Neural cell (in vitro differentiated cells): ENCODE results near the gene PER2. TPM values are rescaled to one million over a fixed set of nuclear protein-coding genes. Genes with fewer than 3 reads are reported as not detected.

ENCODE experiments used
- H2AFZ ChIP-seq: fragments of 200-600, 300-800 bp; sonication (generic), shearing (Covaris generic); 2 replicates; pipeline ENCODE4 v1.6.0; 2014; ENCODE audit warnings: low read depth, mild to moderate bottlenecking, antibody characterized with exemption, low read length, moderate library complexity
- H3F3A ChIP-seq: fragments of 200-600 bp; shearing (Covaris generic); 2 replicates; pipeline ENCODE4 v1.6.1; 2016; ENCODE audit warnings: mild to moderate bottlenecking, moderate library complexity, mixed read lengths, antibody characterized with exemption, low read length; ENCODE audit not compliant: insufficient read depth, poor library complexity, severe bottlenecking
- H3K27ac ChIP-seq: fragments of 200-600, 300-800 bp; sonication (generic), shearing (Covaris generic); 2 replicates; pipeline ENCODE4 v1.5.1; 2014; ENCODE audit warnings: mild to moderate bottlenecking, low read length, moderate library complexity
- H3K27me3 ChIP-seq: fragments of 300-800, 200-600 bp; sonication (generic), shearing (Covaris generic); 2 replicates; pipeline ENCODE4 v1.6.0; 2014; ENCODE audit warnings: mild to moderate bottlenecking, low read depth, low read length, moderate library complexity; ENCODE audit not compliant: insufficient read depth
- H3K36me3 ChIP-seq: fragments of 300-800, 200-600 bp; sonication (generic), shearing (Covaris generic); 2 replicates; pipeline ENCODE4 v1.5.1; 2014; ENCODE audit warnings: mild to moderate bottlenecking, antibody characterized with exemption, low read length, moderate library complexity; ENCODE audit not compliant: insufficient read depth
- H3K4me2 ChIP-seq: fragments of 300-800, 200-600 bp; sonication (generic), shearing (Covaris generic); 2 replicates; pipeline ENCODE4 v1.6.0; 2014; ENCODE audit warnings: mild to moderate bottlenecking, low read length
- H3K4me3 ChIP-seq: fragments of 300-800, 200-600 bp; sonication (generic), shearing (Covaris generic); 2 replicates; pipeline ENCODE4 v1.5.1; 2014; ENCODE audit warnings: mild to moderate bottlenecking, low read length, moderate library complexity
- H3K79me2 ChIP-seq: fragments of 200-600 bp; shearing (Covaris generic); replicated peaks from 2 replicates; pipeline ENCODE4 v1.6.0; 2014; ENCODE audit warnings: mild to moderate bottlenecking, low read length, moderate library complexity; ENCODE audit not compliant: insufficient read depth
- H3K9ac ChIP-seq: fragments of 300-800, 200-600 bp; sonication (generic), shearing (Covaris generic); 2 replicates; pipeline ENCODE4 v1.6.1; 2016; ENCODE audit warnings: mild to moderate bottlenecking, low read length, mixed read lengths
- H3K9me2 ChIP-seq: fragments of 200-600 bp; shearing (Covaris generic); 2 replicates; pipeline ENCODE4 v1.6.1; 2016; ENCODE audit warnings: mild to moderate bottlenecking, low read length, mixed read lengths; ENCODE audit not compliant: insufficient read depth
- H3K9me3 ChIP-seq: fragments of 200-600, 300-800 bp; sonication (generic), shearing (Covaris generic); 2 replicates; pipeline ENCODE4 v1.6.1; 2016; ENCODE audit warnings: mild to moderate bottlenecking, mixed run types, low read length, moderate library complexity, mixed read lengths
- H4K20me1 ChIP-seq: fragments of 200-600 bp; shearing (Covaris generic); 2 replicates; pipeline ENCODE4 v1.6.1; 2016; ENCODE audit warnings: mild to moderate bottlenecking, mixed run types; ENCODE audit not compliant: insufficient read depth
- EP300 ChIP-seq: fragments of 450-650 bp; conservative IDR thresholded peaks from 2 replicates; pipeline ENCODE4 v1.6.1; 2014; ENCODE audit warnings: antibody characterized with exemption, mild to moderate bottlenecking, moderate library complexity; ENCODE audit not compliant: poor library complexity, severe bottlenecking
- EZH2 ChIP-seq: fragments of 200-600, 300-800 bp; shearing (Covaris generic), sonication (generic); IDR thresholded peaks from 2 replicates; pipeline ENCODE4 v1.6.1; 2014; ENCODE audit warnings: antibody characterized with exemption, low read length, borderline replicate concordance, mild to moderate bottlenecking; ENCODE audit not compliant: insufficient read depth, poor library complexity, severe bottlenecking
- MXI1 ChIP-seq: fragments of 450-650 bp; conservative IDR thresholded peaks from 2 replicates; pipeline ENCODE4 v1.6.1; 2014; ENCODE audit warnings: antibody characterized with exemption, mild to moderate bottlenecking; ENCODE audit not compliant: poor library complexity, severe bottlenecking
- POLR2AphosphoS5 ChIP-seq: IDR thresholded peaks from 2 replicates; pipeline ENCODE4 v1.6.1; 2012
- RAD21 ChIP-seq: fragments of 450-650 bp; conservative IDR thresholded peaks from 2 replicates; pipeline ENCODE4 v1.6.1; 2014; ENCODE audit warnings: antibody characterized with exemption, mild to moderate bottlenecking, moderate library complexity
- SMC3 ChIP-seq: fragments of 450-650 bp; conservative IDR thresholded peaks from 2 replicates; pipeline ENCODE4 v1.6.1; 2014; ENCODE audit warnings: antibody characterized with exemption, mild to moderate bottlenecking, moderate library complexity; ENCODE audit not compliant: poor library complexity
- TAF1 ChIP-seq: IDR thresholded peaks from 2 replicates; pipeline ENCODE4 v1.6.1; 2012; ENCODE audit warnings: low read depth
- polyA plus RNA-seq: library from polyadenylated mRNA; depleted of rRNA; stranded (reverse); fragments of >200 nt; gene quantifications from 2 replicates; pipeline ENCODE4 v1.2.3, GENCODE V29; 2014
- TF ChIP-seq, protein P1 (sequence below): IDR thresholded peaks from 2 replicates; pipeline ENCODE4 v1.6.1; 2012; ENCODE audit warnings: borderline replicate concordance
- TF ChIP-seq, protein P2 (sequence below): fragments of 450-650 bp; IDR thresholded peaks from 2 replicates; pipeline ENCODE4 v1.5.1; 2014; ENCODE audit warnings: antibody characterized with exemption, mild to moderate bottlenecking, moderate library complexity; ENCODE audit not compliant: poor library complexity, severe bottlenecking

The PER2 gene
- polyA plus RNA-seq, 1 donor from 2014 or later: 3.2 TPM

DNA sequence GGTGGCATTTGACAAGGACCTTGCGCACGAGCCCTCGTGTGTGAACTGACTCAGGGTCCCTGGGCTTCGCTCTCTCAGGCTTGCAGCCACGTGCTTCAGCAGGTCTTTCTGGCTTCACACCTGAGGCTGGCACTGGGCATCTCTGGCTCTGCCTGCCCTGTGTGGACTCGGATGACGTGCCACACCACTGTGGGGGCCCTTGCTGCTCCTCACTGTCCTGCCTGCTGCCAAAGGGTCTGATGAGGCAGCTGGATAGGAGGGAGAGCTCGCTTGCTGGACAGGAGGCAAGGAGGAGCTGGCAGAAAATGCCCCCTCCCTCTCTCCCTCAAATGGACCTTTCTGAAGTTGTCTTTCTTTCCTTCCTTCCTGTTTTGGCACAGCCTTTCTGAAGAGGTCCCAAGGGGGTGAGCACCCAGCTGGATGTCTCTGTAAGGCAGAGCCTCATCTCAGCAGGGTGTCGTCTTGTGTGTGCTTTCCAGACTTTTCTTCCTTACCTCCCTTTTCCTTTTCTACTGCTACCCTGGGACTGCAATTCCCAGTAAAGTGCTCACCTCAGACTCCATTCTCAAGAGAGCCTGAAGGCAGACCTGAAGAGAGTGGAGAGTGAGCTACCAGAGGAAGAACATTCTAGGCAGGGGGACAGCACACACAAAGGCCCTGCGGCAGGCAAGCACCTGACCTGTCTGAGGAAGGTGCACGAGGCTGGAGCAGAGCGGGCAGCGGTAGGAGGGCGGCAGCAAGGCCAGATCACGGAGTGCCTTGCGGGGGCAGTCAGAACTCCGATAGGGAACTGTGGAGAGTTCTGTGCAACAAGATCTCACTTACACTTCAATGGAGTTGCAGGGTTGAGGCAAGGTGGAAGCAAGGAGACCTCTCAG, 5.3 kb downstream of the PER2 start:
- no peaks in the 10 kb centered on the region for H4K20me1 ChIP-seq
- H3K9ac ChIP-seq: no peak overlapping the region
- no peaks in the 10 kb centered on the region for H3K9me2 ChIP-seq
- no peaks in the 10 kb centered on the region for H3K9me3 ChIP-seq
- TF ChIP-seq, protein P1, sequence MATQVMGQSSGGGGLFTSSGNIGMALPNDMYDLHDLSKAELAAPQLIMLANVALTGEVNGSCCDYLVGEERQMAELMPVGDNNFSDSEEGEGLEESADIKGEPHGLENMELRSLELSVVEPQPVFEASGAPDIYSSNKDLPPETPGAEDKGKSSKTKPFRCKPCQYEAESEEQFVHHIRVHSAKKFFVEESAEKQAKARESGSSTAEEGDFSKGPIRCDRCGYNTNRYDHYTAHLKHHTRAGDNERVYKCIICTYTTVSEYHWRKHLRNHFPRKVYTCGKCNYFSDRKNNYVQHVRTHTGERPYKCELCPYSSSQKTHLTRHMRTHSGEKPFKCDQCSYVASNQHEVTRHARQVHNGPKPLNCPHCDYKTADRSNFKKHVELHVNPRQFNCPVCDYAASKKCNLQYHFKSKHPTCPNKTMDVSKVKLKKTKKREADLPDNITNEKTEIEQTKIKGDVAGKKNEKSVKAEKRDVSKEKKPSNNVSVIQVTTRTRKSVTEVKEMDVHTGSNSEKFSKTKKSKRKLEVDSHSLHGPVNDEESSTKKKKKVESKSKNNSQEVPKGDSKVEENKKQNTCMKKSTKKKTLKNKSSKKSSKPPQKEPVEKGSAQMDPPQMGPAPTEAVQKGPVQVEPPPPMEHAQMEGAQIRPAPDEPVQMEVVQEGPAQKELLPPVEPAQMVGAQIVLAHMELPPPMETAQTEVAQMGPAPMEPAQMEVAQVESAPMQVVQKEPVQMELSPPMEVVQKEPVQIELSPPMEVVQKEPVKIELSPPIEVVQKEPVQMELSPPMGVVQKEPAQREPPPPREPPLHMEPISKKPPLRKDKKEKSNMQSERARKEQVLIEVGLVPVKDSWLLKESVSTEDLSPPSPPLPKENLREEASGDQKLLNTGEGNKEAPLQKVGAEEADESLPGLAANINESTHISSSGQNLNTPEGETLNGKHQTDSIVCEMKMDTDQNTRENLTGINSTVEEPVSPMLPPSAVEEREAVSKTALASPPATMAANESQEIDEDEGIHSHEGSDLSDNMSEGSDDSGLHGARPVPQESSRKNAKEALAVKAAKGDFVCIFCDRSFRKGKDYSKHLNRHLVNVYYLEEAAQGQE: no peak
- TF ChIP-seq EZH2 (no peak), EP300 (no peak), MXI1 (no peak), POLR2AphosphoS5 (no peak), TAF1 (no peak), RAD21 (no peak), SMC3 (no peak)
- TF ChIP-seq, protein P2, sequence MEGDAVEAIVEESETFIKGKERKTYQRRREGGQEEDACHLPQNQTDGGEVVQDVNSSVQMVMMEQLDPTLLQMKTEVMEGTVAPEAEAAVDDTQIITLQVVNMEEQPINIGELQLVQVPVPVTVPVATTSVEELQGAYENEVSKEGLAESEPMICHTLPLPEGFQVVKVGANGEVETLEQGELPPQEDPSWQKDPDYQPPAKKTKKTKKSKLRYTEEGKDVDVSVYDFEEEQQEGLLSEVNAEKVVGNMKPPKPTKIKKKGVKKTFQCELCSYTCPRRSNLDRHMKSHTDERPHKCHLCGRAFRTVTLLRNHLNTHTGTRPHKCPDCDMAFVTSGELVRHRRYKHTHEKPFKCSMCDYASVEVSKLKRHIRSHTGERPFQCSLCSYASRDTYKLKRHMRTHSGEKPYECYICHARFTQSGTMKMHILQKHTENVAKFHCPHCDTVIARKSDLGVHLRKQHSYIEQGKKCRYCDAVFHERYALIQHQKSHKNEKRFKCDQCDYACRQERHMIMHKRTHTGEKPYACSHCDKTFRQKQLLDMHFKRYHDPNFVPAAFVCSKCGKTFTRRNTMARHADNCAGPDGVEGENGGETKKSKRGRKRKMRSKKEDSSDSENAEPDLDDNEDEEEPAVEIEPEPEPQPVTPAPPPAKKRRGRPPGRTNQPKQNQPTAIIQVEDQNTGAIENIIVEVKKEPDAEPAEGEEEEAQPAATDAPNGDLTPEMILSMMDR: no peak
- no peaks in the 10 kb centered on the region for H3K36me3 ChIP-seq
- no peaks in the 10 kb centered on the region for H3F3A ChIP-seq
- no peak overlapping the region for H3K27ac ChIP-seq
- no peak overlapping the region for H3K4me2 ChIP-seq
- H3K27me3 ChIP-seq: no peaks in the 10 kb centered on the region
- H3K4me3 ChIP-seq: no peak overlapping the region
- H3K79me2 ChIP-seq: peaks cover 17% of the 10 kb centered on the region
- H2AFZ ChIP-seq: no peak overlapping the region

DNA sequence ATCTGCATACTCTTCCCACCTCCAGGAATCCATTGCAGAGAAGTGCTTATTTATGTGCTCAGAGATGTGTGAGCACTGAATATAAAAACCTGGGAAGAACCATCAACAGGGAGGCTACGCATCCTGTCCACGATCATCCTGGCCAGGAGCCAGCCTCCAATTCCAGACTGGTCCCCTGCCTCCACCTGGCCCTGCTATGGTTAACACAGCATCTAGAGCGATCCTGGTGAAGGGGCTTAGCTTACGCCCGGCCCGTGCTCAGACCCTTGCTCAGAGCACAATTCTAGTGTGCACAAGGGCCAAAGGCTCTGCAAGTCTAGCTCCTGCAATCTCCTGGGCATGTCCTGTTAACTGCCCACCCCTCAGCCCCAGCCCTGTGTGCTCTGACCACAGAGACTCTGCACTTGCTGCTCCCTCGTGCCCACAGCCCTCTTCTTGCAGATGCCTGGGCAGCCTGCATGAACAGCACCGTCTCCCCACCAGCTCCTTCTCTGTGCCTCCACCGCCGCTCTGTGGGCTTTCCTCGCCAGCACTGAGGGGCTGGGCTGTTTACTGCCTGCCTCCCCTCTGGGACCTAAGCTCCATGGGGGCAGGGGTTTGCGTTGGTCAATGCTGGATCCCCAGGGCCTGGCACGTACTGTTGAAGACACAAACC, 6.5 kb downstream of the PER2 start:
- Histone ChIP-seq H3K36me3 (no peaks in the 10 kb centered on the region), H3K9me2 (no peaks in the 10 kb centered on the region), H2AFZ (no peak overlapping the region), H3K27ac (no peak overlapping the region), H4K20me1 (no peaks in the 10 kb centered on the region), H3F3A (no peaks in the 10 kb centered on the region), H3K4me2 (no peak overlapping the region), H3K9me3 (no peaks in the 10 kb centered on the region), H3K4me3 (no peak overlapping the region), H3K9ac (no peak overlapping the region), H3K79me2 (peaks cover 5% of the 10 kb centered on the region), H3K27me3 (no peaks in the 10 kb centered on the region)
- TF ChIP-seq SMC3: no peak
- no peak for TF ChIP-seq MXI1
- no peak for TF ChIP-seq POLR2AphosphoS5
- TF ChIP-seq RAD21: no peak
- TF ChIP-seq, protein P1: no peak
- TF ChIP-seq EZH2: no peak
- TF ChIP-seq, protein P2: no peak
- no peak for TF ChIP-seq EP300
- TF ChIP-seq TAF1: no peak
